PC-3 (cell line): ENCODE results near the gene MATCAP1.

Source experiments
- EZH2 ChIP-seq: fragments of 300-600 bp; sonication (generic); IDR thresholded peaks from one replicate; pipeline ENCODE4 v1.6.1; 2017; ENCODE audit warnings: antibody characterized with exemption, mild to moderate bottlenecking, low read length; ENCODE audit not compliant: unreplicated experiment
- TF ChIP-seq, protein P1 (sequence below): fragments of 300-600 bp; sonication (generic); conservative IDR thresholded peaks from 2 replicates; pipeline ENCODE4 v1.5.1; 2017; ENCODE audit warnings: antibody characterized with exemption, low read depth, mild to moderate bottlenecking, low read length

DNA sequence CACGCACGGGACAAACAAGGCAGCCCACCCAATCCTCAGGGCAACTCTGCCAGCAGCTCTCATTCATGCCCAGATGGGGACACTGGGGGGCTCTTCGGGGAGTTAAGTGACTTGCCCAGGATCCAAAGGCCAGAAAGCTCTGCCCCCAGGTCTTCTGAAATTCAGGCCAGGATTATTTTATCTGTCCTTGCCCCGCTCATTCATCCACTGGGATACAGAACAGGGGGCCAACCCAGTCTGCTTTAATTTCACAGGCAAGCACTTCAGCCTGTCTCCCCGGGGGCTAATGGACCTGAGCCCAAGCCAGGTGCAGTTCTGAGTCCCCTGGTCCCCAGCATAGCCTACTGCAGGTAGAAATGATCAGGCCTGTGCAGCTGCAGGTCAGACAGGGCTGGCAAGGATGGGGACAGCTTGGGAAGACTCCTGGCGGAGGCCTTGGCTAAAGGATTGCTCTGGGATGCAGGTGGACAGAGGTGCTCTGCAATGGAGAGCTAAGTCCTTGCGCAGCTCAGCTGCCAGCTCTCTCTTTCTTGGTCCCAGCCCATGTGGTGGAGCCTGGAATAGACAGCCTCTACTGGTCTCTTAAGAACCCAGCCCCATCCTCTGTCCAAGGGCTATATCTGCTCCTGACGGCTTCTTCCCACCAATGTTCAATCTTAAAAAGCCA lies 32.2 kb downstream of the MATCAP1 start:
- no peak for TF ChIP-seq EZH2
- TF ChIP-seq, protein P1, sequence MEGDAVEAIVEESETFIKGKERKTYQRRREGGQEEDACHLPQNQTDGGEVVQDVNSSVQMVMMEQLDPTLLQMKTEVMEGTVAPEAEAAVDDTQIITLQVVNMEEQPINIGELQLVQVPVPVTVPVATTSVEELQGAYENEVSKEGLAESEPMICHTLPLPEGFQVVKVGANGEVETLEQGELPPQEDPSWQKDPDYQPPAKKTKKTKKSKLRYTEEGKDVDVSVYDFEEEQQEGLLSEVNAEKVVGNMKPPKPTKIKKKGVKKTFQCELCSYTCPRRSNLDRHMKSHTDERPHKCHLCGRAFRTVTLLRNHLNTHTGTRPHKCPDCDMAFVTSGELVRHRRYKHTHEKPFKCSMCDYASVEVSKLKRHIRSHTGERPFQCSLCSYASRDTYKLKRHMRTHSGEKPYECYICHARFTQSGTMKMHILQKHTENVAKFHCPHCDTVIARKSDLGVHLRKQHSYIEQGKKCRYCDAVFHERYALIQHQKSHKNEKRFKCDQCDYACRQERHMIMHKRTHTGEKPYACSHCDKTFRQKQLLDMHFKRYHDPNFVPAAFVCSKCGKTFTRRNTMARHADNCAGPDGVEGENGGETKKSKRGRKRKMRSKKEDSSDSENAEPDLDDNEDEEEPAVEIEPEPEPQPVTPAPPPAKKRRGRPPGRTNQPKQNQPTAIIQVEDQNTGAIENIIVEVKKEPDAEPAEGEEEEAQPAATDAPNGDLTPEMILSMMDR: no peak
